Measurements from ENCODE around the gene GNB1L. TPM values are rescaled to one million over a fixed set of nuclear protein-coding genes. Genes with fewer than 3 reads are reported as not detected.
"Not testable (repeated sequence)": the region's sequence is repeated elsewhere in the genome, so short reads cannot be mapped to it uniquely, and the experiment has no call there.

Gene GNB1L
- total RNA-seq, 1 experiment from 2014 or later, result 10.3 TPM

DNA sequence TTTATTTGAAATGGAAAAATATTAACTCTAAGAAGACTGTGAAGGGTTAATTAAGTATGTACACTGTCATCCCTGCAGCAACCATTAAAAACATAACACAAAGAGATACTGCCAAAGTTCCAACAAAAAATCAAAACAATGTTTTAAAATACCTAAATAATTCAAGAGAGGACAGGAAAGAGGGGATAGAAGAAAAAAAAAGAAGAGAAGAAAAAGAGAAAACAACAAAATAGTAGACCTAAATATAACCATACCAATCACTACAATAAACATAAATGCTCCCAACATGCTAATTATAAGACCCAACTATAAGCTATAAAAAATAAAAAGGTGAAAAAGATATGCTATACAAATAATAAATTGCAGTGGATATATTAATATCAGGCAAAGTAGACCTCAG lies 20.1 kb downstream of the GNB1L start:
- Histone ChIP-seq H3K9me2 (ENCODE audit: insufficient read depth) (no peaks in the 10 kb centered on the region), H3K4me2 (no peak overlapping the region), H3K79me2 (ENCODE audit: low read depth) (no peaks in the 10 kb centered on the region), H3K4me1 (replicated peaks; ENCODE audit: insufficient read depth) (no peaks in the 10 kb centered on the region), H3K36me3 (ENCODE audit: low read depth) (no peaks in the 10 kb centered on the region), H2AFZ (no peak overlapping the region), H3K27ac (no peak overlapping the region), H3F3A (ENCODE audit: insufficient read depth, low read depth) (no peaks in the 10 kb centered on the region), H3K4me3 (no peak overlapping the region), H3K27me3 (ENCODE audit: insufficient read depth, low read depth) (no peaks in the 10 kb centered on the region), H4K20me1 (ENCODE audit: insufficient read depth) (no peaks in the 10 kb centered on the region), H3K9me3 (ENCODE audit: insufficient read depth, low read depth) (no peaks in the 10 kb centered on the region)
- BruUV-seq (replicated peaks), result no TSS peak
- POLR2A ChIA-PET (ENCODE audit: unreplicated experiment), result no interaction called here
- intact Hi-C loops (cut with micrococcal nuclease; ENCODE audit: unreplicated experiment), result no loop called here
- CTCF ChIA-PET, result no interaction called here
- TF ChIP-seq, protein P1, sequence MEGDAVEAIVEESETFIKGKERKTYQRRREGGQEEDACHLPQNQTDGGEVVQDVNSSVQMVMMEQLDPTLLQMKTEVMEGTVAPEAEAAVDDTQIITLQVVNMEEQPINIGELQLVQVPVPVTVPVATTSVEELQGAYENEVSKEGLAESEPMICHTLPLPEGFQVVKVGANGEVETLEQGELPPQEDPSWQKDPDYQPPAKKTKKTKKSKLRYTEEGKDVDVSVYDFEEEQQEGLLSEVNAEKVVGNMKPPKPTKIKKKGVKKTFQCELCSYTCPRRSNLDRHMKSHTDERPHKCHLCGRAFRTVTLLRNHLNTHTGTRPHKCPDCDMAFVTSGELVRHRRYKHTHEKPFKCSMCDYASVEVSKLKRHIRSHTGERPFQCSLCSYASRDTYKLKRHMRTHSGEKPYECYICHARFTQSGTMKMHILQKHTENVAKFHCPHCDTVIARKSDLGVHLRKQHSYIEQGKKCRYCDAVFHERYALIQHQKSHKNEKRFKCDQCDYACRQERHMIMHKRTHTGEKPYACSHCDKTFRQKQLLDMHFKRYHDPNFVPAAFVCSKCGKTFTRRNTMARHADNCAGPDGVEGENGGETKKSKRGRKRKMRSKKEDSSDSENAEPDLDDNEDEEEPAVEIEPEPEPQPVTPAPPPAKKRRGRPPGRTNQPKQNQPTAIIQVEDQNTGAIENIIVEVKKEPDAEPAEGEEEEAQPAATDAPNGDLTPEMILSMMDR (conservative IDR thresholded peaks at IDR 0.05), result no peak
- no peak for TF ChIP-seq EZH2 (IDR thresholded peaks at IDR 0.05; ENCODE audit: low read depth)
- DNase-seq, result no peak

DNA sequence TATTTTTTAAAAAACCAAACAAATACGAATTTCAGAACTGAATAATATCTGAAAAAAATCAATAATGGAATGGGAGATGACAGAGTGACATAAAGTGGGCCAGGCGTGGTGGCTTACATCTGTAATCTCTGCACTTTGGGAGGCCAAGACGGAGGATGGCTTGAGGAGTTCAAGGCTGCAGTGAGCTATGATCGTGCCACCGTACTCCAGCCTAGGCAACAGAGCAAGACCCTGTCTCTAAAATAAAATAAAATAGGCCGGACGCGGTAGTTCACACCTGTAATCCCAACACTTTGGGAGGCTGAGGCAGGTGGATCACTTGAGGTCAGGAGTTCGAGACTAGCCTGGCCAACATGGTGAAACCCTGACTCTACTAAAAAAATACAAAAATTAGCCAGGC lies 21.3 kb downstream of the GNB1L start:
- H3F3A ChIP-seq (ENCODE audit: insufficient read depth, low read depth); H3K79me2 ChIP-seq (ENCODE audit: low read depth); CTCF ChIA-PET; intact Hi-C loops (cut with micrococcal nuclease; ENCODE audit: unreplicated experiment); H3K9me2 ChIP-seq (ENCODE audit: insufficient read depth); DNase-seq; H3K36me3 ChIP-seq (ENCODE audit: low read depth); H2AFZ ChIP-seq; H4K20me1 ChIP-seq (ENCODE audit: insufficient read depth); H3K4me3 ChIP-seq; H3K4me1 ChIP-seq (replicated peaks; ENCODE audit: insufficient read depth); H3K9me3 ChIP-seq (ENCODE audit: insufficient read depth, low read depth); H3K27ac ChIP-seq; H3K27me3 ChIP-seq (ENCODE audit: insufficient read depth, low read depth); H3K4me2 ChIP-seq; BruUV-seq (replicated peaks): not testable (repeated sequence)
- POLR2A ChIA-PET (ENCODE audit: unreplicated experiment), result interaction anchor here (0.7 kb wide), 1 partner anchor 10 kb away, joined by 3 read pairs; no protein-coding TSS in a partner anchor

DNA sequence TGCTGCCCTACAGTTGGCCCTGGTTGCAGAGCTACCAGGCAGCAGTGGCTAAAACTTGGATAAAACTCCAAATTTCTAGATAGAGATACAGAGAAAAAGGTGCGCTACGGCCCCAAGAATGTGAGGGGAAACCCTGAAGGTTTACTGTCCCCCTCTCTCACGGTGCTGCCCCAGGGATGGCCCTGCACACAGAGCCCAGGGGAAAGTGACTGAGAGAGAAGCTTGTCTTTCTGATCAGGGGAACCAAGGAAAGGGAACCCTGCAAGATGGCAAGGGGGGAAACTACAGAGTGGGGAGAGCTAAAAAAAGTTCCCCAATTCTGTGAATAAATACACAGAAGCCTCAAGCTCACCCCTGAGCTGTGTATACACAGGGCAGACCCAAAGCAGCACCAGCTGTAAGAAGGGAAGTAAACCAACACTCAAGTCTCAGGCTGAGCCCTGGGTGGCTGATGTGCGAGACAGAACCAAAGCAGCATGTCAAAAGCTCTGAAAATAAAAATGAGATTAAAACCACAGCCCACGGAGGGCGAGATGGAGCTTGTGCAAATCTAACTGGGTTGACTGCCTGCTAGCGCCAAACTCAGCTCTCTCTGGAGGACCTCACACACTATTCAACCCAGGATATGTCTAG lies 22.1 kb downstream of the GNB1L start:
- ChIA-PET POLR2A (ENCODE audit: unreplicated experiment) (interaction anchor here (0.7 kb wide), 1 partner anchor 11 kb away, joined by 3 read pairs; no protein-coding TSS in a partner anchor), CTCF (no interaction called here)
- no peaks in the 10 kb centered on the region for H3K36me3 ChIP-seq (ENCODE audit: low read depth)
- intact Hi-C loops (cut with micrococcal nuclease; ENCODE audit: unreplicated experiment), result no loop called here
- H3K4me1 ChIP-seq (replicated peaks; ENCODE audit: insufficient read depth), result no peaks in the 10 kb centered on the region
- no peaks in the 10 kb centered on the region for H3K27me3 ChIP-seq (ENCODE audit: insufficient read depth, low read depth)
- no peaks in the 10 kb centered on the region for H3F3A ChIP-seq (ENCODE audit: insufficient read depth, low read depth)
- no peaks in the 10 kb centered on the region for H4K20me1 ChIP-seq (ENCODE audit: insufficient read depth)
- no peaks in the 10 kb centered on the region for H3K9me2 ChIP-seq (ENCODE audit: insufficient read depth)
- no peak overlapping the region for H3K4me2 ChIP-seq
- H3K79me2 ChIP-seq (ENCODE audit: low read depth), result no peaks in the 10 kb centered on the region
- TF ChIP-seq EZH2 (IDR thresholded peaks at IDR 0.05; ENCODE audit: low read depth), result no peak
- TF ChIP-seq, protein P1 (conservative IDR thresholded peaks at IDR 0.05), result no peak
- H3K4me3 ChIP-seq, result no peak overlapping the region
- BruUV-seq (replicated peaks), result no TSS peak
- no peak overlapping the region for H2AFZ ChIP-seq
- H3K27ac ChIP-seq, result no peak overlapping the region
- no peak for DNase-seq
- H3K9me3 ChIP-seq (ENCODE audit: insufficient read depth, low read depth), result no peaks in the 10 kb centered on the region

DNA sequence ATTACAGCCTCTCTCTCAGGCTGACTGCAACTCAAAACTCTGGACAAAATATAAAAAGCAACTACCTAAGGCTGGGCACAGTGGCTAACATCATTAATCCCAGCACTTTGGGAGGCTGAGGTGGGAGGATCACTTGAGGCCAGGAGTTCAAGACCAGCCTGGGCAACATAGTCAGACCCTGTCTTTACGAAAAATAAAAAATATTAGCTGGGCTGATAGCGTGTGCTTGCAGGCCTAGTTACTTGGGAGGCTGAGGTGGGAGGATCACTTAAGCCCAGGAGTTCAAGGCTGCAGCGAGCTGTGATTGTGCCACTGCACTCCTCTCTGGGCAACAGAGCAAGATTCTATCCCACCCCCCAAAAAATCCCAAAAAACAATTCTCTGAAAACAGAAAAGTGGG lies 22.7 kb downstream of the GNB1L start:
- H3K4me2 ChIP-seq; H3K9me2 ChIP-seq (ENCODE audit: insufficient read depth); POLR2A ChIA-PET (ENCODE audit: unreplicated experiment); H3K79me2 ChIP-seq (ENCODE audit: low read depth); H4K20me1 ChIP-seq (ENCODE audit: insufficient read depth); BruUV-seq (replicated peaks); H3K36me3 ChIP-seq (ENCODE audit: low read depth); H3K4me1 ChIP-seq (replicated peaks; ENCODE audit: insufficient read depth); H3F3A ChIP-seq (ENCODE audit: insufficient read depth, low read depth); DNase-seq; H2AFZ ChIP-seq; H3K27me3 ChIP-seq (ENCODE audit: insufficient read depth, low read depth); H3K9me3 ChIP-seq (ENCODE audit: insufficient read depth, low read depth); CTCF ChIA-PET; H3K27ac ChIP-seq; intact Hi-C loops (cut with micrococcal nuclease; ENCODE audit: unreplicated experiment); H3K4me3 ChIP-seq: not testable (repeated sequence)
